HepG2 (cell line): ENCODE results near the gene TNNI3. TPM values are rescaled to one million over a fixed set of nuclear protein-coding genes. Genes with fewer than 3 reads are reported as not detected.

Experiments used
- CENPX ChIP-seq: sonication (generic); formaldehyde crosslinking; IDR thresholded peaks from 2 replicates; pipeline ENCODE4 v1.9.0; 2021; ENCODE audit warnings: mild to moderate bottlenecking, missing genetic modification reagents, moderate library complexity
- CHD4 ChIP-seq: fragments of 200-600 bp; sonication (generic); IDR thresholded peaks from 2 replicates; pipeline ENCODE4 v1.7.0; 2017; ENCODE audit warnings: mild to moderate bottlenecking, low read length, borderline replicate concordance
- GABPA ChIP-seq, 2 experiments: IDR thresholded peaks; 2 replicates each; pipeline ENCODE4 v1.6.1; 2011 to 2016; ENCODE audit warnings: low read depth in 2 of 2, low read length in 1 of 2, missing biosample characterization in 1 of 2, missing genetic modification characterization in 1 of 2
- KDM3A ChIP-seq: IDR thresholded peaks from 2 replicates; pipeline ENCODE4 v1.6.1; 2018; ENCODE audit warnings: low read depth, missing compliant biosample characterization
- RXRA ChIP-seq: sonication (generic); formaldehyde crosslinking; IDR thresholded peaks from 2 replicates; pipeline ENCODE4 v1.5.1; 2020; ENCODE audit warnings: missing genetic modification reagents
- THAP7 ChIP-seq: sonication (generic); formaldehyde crosslinking; IDR thresholded peaks from 2 replicates; pipeline ENCODE4 v1.8.1; 2023; ENCODE audit warnings: mild to moderate bottlenecking, missing genetic modification reagents
- ZBTB14 ChIP-seq: sonication (generic); formaldehyde crosslinking; IDR thresholded peaks from 2 replicates; pipeline ENCODE4 v1.4.0; 2020; ENCODE audit warnings: missing genetic modification reagents
- ZBTB4 ChIP-seq: sonication (generic); formaldehyde crosslinking; IDR thresholded peaks from 2 replicates; pipeline ENCODE4 v1.4.0; 2020; ENCODE audit warnings: missing genetic modification reagents, mild to moderate bottlenecking, borderline replicate concordance
- ZBTB40 ChIP-seq, 2 experiments: fragments of 450-650 bp in 1 of 2; sonication (generic) in 1 of 2; formaldehyde crosslinking in 1 of 2; IDR thresholded peaks; 2 replicates each; pipeline versions ENCODE4 v1.6.1 to v1.8.0; 2016 to 2022; ENCODE audit warnings: antibody characterized with exemption in 1 of 2, mild to moderate bottlenecking in 1 of 2, missing genetic modification reagents in 1 of 2
- ZFP36L1 ChIP-seq: sonication (generic); formaldehyde crosslinking; IDR thresholded peaks from 2 replicates; pipeline ENCODE4 v1.8.0; 2022; ENCODE audit warnings: mild to moderate bottlenecking, missing genetic modification reagents, moderate library complexity
- ZNF101 ChIP-seq: sonication (generic); formaldehyde crosslinking; IDR thresholded peaks from 2 replicates; pipeline ENCODE4 v1.4.0; 2020; ENCODE audit warnings: mild to moderate bottlenecking, low read depth, missing genetic modification reagents, borderline replicate concordance
- ZNF234 ChIP-seq: sonication (generic); formaldehyde crosslinking; conservative IDR thresholded peaks from 2 replicates; pipeline ENCODE4 v1.5.1; 2020; ENCODE audit warnings: mild to moderate bottlenecking, missing genetic modification reagents
- ZNF562 ChIP-seq: sonication (generic); formaldehyde crosslinking; IDR thresholded peaks from 2 replicates; pipeline ENCODE4 v1.8.0; 2022; ENCODE audit warnings: missing genetic modification reagents, borderline replicate concordance
- polyA plus RNA-seq, 8 experiments: library from polyadenylated mRNA; depleted of rRNA in 3 of 8; stranded (reverse) in 7 of 8; unstranded in 1 of 8; fragments of >200 nt; fragmentation: Illumina TruSeq in 4 of 8; extraction: Trizol in 4 of 8; gene quantifications; 2 replicates each; pipeline versions ENCODE4 v1.2.1 to v1.2.3, GENCODE V29; 2011 to 2016; ENCODE audit warnings: low read depth in 4 of 8, missing spikeins in 1 of 8, mixed read lengths in 1 of 8; ENCODE audit not compliant: insufficient read depth in 1 of 8
- total RNA-seq, 5 experiments: library from RNA; depleted of rRNA; stranded (reverse); fragments of >200 nt; fragmentation: Illumina TruSeq; extraction: Trizol; gene quantifications; 2 replicates each; pipeline ENCODE4 v1.2.3, GENCODE V29; 2016; ENCODE audit warnings: low read depth in 1 of 5

Gene TNNI3
- total and polyA plus RNA-seq, 2 of the 13 experiments (the other 11 are each of a cell fraction or from before 2014, with no cell fraction given): 3.5 to 3.7 TPM

- TF ChIP-seq GABPA (IDR thresholded peaks at IDR 0.05; ENCODE audit: low read depth, low read length): no peak
- no peak for TF ChIP-seq GABPA (CRISPR knock-in tag; IDR thresholded peaks at IDR 0.05; ENCODE audit: low read depth)
- TF ChIP-seq ZBTB40 (IDR thresholded peaks at IDR 0.05): no peak
- 0 out of 2 replicates have a peak, but pooled peaks have one; percentile 20 for TF ChIP-seq ZBTB40 (CRISPR knock-in tag; IDR thresholded peaks at IDR 0.05)
- no peak for TF ChIP-seq CENPX (CRISPR knock-in tag)
- no peak for TF ChIP-seq ZBTB14 (CRISPR knock-in tag)
- TF ChIP-seq CHD4: no peak
- no peak; the same call in 1 of the 2 replicates for TF ChIP-seq RXRA
- TF ChIP-seq KDM3A (CRISPR knock-in tag): no peak
- no peak for TF ChIP-seq ZNF562 (CRISPR knock-in tag)
- no peak for TF ChIP-seq ZNF234 (CRISPR knock-in tag)
- TF ChIP-seq ZNF101 (CRISPR knock-in tag): no peak
- TF ChIP-seq ZBTB4: no peak
- no peak for TF ChIP-seq ZFP36L1 (CRISPR knock-in tag)
- no peak for TF ChIP-seq THAP7 (CRISPR knock-in tag)
Observed at GRCh38 chr19:55160128-55160985, 2.8 kb upstream of the TNNI3 start (continued).
